ENCODE measurements around the gene NT5C1A.

DNA sequence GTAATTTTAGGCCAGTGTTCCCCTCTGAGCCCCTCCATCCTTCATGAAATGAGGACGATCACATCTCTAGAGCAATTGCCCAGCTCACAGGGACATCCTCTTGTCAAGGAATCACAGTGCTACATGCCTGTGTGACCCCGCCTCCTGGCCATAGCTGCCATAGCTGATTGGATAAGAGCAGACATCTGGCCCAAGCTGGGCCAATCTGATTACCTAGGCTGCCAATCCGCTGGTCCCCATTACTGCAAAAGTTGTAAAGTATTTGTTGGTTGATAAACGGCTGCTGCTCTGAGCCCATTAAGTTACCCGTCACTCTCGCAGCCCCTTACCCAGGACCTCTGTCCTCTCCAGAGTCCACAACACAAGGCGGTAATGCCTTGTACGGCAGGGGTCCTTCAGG is 8.3 kb downstream of the NT5C1A start:
- TF ChIP-seq POLR2A (IDR thresholded peaks at IDR 0.05) (no peak), POLR2AphosphoS5 (IDR thresholded peaks at IDR 0.05) (no peak)
- TF ChIP-seq, protein P1, sequence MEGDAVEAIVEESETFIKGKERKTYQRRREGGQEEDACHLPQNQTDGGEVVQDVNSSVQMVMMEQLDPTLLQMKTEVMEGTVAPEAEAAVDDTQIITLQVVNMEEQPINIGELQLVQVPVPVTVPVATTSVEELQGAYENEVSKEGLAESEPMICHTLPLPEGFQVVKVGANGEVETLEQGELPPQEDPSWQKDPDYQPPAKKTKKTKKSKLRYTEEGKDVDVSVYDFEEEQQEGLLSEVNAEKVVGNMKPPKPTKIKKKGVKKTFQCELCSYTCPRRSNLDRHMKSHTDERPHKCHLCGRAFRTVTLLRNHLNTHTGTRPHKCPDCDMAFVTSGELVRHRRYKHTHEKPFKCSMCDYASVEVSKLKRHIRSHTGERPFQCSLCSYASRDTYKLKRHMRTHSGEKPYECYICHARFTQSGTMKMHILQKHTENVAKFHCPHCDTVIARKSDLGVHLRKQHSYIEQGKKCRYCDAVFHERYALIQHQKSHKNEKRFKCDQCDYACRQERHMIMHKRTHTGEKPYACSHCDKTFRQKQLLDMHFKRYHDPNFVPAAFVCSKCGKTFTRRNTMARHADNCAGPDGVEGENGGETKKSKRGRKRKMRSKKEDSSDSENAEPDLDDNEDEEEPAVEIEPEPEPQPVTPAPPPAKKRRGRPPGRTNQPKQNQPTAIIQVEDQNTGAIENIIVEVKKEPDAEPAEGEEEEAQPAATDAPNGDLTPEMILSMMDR (IDR thresholded peaks at IDR 0.05), result no peak

Measured in gastroesophageal sphincter (tissue), 3 donors.